Stimulated activated CD8-positive, alpha-beta memory T cell treated with anti-CD3 and anti-CD28 coated beads, Interleukin-12 subunit alpha, Interleukin-12 subunit beta, amount 100 ng/mL, for 24 hours (primary cell): Measurements from ENCODE around the gene IGFBP3.

Experiments
- DNase-seq: peaks from one replicate; pipeline ENCODE4 v3.0.0-alpha.2; 2020; ENCODE audit errors: extremely low read depth

IGFBP3 gene

DNA sequence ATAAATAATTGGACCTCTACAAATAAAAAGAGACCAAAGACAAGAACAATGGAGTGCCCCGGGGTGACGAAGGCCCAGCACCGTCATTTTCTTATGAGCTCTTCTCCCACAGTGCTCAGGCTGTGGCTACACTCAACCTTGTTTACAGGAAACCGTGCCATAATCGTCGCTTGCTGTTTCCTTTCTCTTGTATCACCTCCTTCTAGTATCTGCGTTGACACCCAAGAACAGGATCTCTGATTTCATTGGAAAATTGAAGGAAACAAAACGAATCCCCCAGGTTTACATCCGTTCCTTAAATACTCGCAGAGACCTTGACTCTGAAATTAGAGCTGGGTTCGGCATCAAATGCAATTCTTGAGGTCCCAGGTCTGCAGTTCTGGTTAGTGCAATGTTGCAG, 1.7 kb upstream of the IGFBP3 start:
- DNase-seq, result no peak

DNA sequence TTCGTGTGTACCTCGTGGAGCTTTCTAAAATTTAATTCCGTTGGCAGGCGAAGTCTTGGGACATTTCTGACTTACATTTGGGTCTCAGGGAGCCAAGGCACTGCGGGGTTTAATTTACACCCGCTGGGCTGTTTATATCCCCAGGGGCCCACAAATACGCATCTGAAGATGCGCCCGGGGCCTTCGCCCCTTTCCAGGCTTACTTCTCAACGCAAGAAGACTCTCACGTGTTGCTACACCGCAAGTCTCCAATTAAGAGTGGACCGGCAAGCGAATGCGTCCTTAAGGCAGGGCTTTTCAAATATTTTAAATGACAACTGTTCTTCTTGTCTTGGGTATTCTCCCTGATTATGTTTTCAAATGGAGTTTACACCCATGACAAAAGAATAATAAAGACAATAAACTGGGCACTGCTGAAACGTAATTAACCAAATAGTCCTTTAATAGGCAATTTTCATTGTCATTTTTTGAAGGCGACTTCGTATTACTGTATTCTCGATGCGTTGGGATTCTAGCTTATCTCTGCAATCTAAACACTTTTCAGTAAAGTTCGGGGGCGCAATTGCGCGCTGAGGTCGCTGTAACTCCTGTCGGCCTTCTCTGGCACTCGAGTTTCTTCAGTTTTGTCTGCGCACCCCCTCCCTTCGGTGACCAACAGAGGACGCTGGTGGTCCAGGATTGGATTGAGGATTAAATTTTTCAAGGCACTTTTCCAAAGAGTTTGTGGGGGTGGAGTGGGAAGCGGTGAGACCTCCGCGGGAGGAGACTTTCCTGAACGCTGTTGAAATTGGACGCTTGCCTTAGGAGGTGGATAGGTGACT, 837 bp upstream of the IGFBP3 start:
- DNase-seq, result no peak

DNA sequence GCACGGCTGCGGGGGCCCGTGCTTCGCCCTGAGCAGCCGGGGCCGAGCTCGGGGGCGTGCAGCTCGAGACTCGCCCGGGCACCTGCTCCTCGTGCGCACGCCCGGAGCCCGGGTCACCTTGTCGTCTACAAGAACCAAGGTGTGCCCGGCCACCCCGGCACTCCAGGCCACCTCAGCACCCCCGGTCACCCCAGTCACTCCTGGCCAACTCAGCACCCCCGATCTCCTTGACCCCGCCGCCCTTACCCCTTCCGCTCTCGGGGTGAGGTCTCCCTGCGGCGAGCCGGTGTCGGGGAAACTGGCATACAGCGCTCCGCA, 268 bp upstream of the IGFBP3 start:
- no peak for DNase-seq

DNA sequence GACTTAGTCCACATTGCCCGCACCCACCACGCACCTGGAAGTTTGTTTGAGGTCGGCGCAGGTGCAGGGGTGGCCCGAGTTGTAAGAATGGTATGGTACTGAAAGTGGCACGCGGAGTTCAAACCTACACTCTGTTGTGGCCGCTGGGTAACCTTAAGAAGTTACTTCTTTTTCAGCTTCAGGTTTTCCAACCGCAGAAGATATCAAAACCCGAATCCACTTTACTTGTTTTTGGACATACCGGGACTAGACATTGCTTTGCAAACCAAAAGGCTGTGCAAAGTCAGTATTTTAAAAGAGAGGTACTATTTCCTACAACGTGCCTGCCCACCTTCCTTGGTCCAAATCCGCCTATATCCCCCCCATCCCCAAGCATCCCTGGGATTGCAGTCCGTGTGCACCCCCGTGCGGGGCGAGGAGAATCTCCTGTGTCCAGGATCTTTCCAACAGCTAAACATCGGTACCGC, 1.0 kb downstream of the IGFBP3 start:
- no peak for DNase-seq

DNA sequence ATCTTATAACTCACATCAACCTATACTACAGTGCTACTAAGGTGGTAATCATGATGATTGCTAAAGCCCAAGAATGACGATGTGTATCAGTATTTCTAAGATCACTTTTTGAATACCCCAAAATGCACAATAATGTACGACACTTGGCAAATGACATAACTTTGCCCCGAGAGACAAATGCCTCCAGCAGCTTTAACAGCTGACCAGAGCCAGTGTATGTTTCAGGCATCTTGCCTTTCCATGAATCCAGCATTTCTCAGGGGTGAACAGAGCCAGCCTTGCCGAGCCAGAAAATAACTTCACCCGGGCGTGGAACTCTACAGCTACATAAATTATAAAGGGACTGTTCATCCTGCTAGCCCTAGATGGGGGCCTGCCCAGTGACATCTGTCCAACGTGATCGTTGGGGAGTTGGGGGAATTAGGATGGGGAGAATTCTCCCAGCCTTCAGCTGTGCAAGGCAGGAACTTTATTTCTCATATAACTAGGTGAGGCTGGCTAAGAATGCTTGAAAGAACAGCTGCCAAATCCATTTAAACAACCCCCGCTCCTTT, 1.8 kb downstream of the IGFBP3 start:
- no peak for DNase-seq

DNA sequence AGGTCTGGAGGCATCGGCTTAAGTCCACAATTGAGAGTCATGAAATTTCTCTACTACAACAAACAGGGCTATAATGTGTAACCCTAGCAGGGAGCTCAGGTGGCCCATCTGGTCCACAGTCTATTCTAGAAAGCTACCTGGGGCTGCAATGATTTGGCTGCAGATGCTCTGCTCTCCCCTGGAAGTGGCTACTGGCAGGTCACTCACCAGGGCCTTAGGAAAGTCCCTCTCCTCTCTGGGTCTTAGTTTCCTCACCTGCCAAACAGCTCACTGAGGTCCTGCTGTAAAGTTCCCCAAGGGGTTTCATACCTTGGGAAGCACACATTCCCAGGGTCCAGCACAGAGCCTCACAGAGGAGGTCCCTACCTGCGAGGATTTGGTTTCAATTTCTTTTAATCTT, 2.5 kb downstream of the IGFBP3 start:
- no peak for DNase-seq

DNA sequence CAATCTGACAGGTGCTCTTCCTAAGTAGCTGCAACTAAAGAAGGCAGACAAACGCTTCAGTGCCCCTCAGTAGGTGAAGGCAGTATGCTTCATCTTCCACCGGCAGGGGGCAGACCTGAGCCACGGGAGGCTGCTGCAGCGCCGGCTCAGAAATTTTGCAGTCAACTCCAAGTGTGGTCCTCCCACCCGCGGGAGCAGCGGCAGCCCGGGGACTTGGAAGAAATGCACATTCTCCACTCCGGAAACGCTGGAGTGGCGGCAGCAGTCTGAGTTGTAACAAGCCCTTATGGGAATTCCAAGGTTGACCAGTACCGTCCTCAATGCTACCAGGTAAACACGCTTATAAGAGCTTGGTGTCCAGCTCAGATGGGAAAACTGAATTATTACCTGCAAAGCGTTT, 3.4 kb downstream of the IGFBP3 start:
- peak; percentile 41 for DNase-seq

DNA sequence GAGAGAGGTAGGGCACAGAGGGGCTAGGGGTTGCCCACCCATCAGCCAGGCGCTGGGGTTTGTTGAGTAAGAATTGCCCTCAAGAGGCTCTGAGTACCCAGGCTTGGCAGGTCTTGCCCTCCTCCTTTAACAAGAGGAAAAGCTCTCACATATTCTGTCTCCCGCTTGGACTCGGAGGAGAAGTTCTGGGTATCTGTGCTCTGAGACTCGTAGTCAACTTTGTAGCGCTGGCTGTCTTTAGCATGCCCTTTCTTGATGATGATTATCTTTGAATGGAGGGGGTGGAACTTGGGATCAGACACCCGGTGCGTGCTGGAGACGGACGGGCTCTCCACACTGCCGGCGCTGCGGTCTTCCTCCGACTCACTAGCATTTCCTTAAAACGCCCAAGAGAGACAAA, 4.0 kb downstream of the IGFBP3 start:
- no peak for DNase-seq

DNA sequence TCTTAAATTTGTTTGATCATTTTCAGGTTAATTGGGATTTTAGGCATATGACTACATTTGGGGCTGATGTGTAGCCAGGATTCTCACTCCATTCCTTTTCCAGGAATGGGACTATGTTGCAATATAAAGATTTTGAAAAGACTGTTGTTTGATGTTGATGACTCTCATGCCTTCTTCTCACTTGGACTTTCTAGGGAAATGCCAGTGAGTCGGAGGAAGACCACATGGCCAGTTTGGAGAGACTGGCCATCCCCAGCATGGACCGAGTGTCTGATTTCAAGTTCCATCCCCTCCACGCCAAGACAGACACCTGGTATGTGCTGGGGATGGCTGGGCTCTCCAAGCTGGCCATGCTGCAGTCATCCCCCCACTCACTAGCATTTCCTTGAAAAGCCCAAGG, 5.5 kb downstream of the IGFBP3 start:
- no peak for DNase-seq

DNA sequence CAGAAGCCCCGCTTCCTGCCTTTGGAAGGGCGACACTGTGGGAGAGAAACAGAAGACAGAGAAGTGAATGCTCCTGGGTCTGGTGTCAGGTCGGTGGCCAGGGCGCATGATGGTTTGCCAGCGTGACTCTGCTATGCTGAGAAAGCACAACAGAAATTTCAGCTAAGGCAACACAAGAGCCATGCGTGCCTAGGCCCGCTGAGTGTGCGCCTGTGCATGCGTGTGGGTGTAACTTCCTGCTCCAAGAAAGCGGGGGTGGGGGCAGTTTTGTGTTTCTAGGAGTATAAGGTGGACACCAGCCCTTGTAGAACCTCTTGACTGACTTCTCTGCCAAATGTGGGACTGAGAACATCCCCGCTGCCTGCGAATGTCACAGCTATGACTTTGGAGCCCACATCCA, 6.2 kb downstream of the IGFBP3 start:
- DNase-seq, result no peak

DNA sequence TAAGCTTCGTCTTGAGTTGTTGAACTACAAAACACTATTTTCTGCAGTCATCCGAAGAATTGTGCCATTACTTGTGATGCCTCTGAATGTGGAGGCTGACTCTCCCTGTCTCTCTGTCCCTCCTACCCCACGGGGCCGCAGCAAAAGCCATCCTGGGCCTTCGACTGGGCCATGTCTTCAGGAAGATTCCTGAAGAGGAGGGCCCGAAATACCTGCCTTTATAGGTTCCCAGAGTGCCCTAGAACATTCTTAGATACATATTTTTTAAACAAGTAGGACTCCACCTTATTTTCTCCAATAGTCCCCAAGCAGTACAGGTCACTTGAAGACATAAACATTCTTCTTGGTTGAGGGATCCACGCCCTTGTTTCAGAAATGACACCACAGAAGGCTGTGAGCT, 8.1 kb downstream of the IGFBP3 start:
- no peak for DNase-seq

DNA sequence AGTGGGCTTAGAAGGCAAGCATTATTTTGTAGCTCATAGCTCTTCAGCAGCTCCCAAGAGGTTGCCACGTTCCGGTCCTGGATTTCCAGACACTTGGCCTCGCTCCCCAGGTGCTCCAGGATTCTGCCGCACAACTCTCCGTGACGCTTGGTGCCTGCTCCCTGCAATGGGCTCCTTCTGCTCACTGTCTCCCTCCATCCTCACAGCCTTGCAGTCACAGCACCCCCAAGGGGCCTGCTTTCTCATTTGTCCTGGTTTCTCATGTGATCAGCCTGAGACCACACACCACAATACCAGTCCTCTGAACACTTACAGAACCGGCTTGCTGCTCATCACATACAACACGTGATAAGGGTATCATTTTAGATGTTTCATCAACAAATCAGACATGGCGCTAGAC, 9.8 kb downstream of the IGFBP3 start:
- DNase-seq, result no peak

DNA sequence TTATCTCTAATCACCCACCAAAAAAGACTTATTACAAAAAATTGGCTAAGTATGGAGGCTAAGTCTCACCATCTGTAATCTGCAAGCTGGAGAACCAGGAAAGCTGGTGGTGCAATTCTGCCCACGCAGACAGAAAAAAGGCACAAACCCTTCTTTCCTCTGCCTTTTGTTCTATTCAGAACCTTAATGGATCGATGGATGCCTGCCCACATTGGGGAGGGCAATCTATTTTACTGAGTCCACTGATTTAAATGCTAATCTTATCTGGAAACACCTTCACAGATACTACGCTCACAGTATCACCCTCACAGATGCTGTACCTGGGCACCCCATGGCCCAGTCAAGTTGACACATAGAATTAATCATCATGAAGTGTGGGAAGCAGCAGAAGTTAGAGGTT, 10.2 kb downstream of the IGFBP3 start:
- DNase-seq, result no peak

DNA sequence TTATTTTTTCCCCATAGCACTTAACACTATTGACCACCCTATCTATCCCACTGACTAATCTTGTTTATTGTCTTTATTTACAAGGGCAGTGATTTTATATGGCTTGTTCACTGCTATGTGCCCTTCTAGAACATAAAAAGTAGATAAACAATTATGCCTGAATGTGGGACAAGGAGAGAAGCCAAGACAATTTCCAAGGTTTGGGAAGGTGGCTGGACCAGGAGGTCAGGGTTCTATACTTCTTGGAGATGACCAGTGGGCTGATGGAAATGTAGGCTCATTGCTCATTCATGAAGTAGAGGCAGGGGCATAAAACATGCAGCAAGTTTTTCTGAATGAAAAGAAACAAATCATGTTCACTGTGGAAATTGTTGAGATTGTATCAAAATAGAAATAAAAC, 11.5 kb downstream of the IGFBP3 start:
- no peak for DNase-seq

DNA sequence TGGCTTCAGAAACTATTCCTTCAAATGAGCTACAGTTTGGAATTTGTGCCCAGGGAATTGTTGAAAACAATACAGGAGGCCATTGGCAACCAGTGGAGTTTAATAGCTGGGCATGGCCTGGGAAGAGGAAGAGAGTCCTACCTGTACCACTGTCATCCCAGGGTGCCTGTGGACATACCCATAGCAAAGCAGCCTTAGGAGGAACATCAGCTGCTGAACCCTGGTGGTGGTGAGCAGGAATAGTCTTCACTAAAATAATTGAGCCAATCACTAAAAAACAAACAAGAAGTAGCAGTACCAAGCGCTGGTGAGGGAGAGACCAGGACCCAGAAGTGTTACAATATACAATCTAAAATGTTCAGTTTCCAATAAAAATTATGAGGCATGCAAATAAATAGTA, 18.3 kb downstream of the IGFBP3 start:
- no peak for DNase-seq

DNA sequence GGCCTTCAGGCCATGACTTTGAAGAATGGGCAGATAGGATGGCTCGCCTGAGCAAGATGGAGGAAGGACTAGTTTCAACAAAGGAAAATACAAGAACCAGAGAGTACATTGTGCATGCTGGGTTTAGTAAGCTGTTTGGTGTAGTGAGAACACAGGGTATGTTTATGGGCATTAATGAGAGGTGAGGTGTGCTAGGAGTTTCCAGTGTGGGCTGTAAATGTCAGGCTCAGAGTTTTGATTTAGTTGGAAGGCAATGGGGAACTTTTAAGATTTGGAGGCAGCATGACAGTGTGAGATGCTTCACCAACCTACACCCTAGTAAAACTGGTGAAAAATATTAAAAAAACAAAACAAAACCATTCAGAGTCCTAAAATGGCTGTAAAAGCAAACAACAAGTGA, 19.5 kb downstream of the IGFBP3 start:
- DNase-seq, result no peak

DNA sequence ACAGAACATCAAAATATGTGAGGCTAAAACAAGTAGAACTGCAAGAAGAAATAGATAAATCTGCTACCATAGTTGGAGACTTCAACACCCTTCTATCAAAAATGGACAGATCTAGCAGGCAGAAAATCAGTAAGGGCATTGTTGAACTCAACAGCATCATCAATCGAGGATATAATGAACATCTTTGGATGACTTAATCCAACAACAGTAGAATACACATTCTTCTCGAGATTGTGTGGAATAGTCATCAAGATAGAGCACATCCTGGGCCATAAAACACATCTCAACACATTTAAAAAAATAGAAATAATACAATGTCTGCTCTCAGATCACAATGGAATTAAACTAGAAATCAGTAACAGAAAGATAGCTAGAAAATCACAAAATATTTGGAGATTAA, 22.9 kb downstream of the IGFBP3 start:
- DNase-seq, result no peak

DNA sequence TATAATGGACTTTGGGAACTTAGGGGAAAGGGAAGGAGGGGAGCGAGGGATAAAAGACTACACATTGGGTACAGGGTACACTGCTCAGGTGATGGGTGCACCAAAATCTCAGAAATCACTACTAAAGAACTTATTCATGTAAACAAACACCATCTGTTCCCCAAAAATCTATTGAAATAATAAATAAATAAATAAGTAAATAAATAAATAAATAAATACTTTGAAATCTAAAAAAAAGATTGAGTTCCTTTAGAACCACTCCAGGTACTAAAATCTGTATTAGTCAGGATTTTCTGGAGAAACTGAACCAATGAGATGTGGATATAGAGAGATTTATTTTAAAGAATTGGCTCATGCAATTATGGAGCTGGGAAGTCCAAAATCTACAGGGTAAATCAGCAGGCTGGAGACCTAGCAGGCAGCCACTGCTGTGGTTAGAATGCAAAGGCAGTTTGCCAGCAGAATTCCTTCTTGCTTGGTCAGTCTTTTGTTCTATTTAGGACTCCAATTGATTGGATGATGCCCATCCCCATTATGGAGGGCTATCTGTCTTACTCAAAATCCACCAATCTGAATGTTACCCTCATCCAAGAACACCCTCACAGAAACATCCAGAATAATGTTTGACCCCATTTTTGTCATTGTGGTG, 23.9 kb downstream of the IGFBP3 start:
- no peak for DNase-seq

DNA sequence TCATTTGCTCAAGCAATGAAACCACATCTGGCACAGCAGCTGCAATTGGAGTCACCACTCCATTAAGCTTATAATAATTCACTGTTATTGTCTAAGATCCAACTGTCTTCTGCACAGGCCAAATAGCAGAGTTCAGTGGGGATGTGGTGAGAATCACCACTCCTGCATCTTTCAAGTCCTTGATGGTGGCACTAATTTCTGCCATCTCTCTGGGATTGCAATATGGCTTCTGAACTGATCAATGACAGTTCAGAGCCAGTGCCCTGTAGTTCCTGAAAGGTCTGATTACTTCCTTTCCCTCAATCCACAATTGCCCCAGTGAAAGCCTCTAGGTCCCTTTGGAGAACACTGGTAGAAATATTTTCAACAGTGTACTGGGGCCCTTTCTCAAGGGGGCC, 26.4 kb downstream of the IGFBP3 start:
- DNase-seq, result no peak

DNA sequence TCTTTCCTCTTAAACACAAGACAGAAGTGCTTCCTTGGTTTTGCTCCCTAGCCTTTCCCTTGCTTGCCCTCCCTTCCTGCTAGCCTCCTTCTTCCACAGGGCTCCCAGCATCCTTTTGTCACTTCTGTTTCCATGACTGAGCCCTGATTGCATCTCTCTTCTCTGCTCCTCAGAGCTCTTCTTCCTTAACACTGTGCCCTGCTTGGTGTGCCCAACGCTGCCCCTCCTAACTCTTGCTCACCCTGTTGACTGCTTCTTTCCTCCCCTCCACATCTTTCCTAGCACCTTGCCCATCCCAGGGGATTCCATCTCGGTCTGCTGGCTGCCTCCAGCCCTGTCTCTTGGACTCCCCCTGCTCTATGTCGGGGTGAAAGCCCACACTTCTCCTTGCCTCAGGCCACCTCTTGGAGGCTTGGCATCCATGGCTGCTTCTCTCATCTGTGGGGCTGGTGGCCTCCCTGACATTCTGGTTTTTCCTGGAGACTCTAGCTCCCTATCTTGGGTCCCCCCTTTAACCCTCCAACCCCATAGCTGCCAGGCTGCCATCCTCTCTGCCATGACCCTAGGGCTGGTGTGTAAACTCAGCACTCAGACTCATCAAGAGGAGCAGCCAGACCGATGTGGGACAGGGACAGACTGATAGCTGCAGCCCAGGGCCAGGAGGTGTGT, 26.9 kb downstream of the IGFBP3 start:
- DNase-seq, result no peak

DNA sequence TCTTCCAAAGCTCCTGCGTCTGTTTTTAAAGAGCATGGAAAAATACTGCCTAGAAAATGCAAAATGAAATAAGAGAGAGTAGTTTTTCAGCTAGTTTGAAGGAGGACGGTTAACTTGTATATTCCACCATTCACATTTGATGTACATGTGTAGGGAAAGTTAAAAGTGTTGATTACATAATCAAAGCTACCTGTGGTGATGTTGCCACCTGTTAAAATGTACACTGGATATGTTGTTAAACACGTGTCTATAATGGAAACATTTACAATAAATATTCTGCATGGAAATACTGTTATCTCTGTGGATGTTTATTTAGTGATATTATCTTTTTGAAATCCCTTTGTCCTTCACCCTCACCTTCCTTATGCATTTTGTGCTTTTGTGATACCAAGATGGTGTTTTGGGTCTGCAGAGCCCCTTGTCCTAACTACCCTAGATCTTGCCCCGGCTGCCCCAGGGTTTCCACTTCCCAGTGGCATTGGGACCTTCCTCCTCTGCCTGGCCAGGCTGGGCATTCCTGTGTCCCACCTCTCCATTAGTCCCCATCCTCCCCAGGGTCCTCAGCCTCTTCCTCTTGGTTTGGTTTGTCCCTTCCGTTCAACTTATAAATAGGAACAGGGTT, 27.6 kb downstream of the IGFBP3 start:
- DNase-seq, result no peak

DNA sequence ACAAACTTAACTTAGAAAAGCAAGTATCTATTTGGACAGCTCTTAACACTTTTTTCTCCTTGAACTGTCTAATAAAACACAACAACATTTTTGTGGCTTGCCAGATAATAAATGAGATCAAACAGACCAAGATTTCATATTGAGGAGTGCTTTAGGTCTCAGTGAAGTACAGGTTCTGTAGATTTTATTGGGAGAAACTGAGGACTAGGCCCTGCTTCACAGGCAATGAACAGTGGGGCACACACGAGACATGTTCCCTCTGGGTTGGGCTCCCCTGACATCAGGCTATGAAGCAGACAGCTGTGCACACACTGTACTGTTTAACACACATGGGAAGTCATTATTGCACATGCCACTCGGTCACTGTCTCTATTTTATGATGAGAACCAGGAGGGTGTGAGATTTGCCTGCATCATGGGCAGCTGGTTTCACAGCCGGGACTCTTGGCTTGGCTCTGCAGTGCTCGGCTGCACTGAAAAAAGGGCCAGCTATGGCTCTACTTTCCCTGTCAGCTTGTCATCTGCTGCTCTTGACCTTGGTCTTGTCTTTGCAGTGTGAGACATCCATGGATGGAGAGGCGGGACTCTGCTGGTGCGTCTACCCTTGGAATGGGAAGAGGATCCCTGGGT, 28.6 kb downstream of the IGFBP3 start:
- DNase-seq, result no peak
